Naive B cell (primary cell): ENCODE data around the gene CHCHD3. TPM values are rescaled to one million over a fixed set of nuclear protein-coding genes. Genes with fewer than 3 reads are reported as not detected.

Experiments used
- ATAC-seq, 2 donors: fragments of 150-1000 bp; cut with Tn5 transposase; 2 replicates each; pipeline ENCODE4 v1.10.0; 2021; ENCODE audit warnings: low read depth in 2 of 2, mild to moderate bottlenecking in 2 of 2, moderate library complexity in 2 of 2
- DNase-seq: peaks from one replicate; pipeline ENCODE4 v3.0.0; 2022
- H3K27ac Mint-ChIP-seq, 6 donors: one replicate each; pipeline ENCODE4 v1.8.0; 2020 to 2022; ENCODE audit warnings: mild to moderate bottlenecking in 6 of 6, mixed read lengths in 6 of 6, moderate library complexity in 5 of 6, inconsistent platforms in 2 of 6
- H3K27me3 Mint-ChIP-seq, 3 donors: one replicate each; pipeline ENCODE4 v1.8.0; 2021 to 2022; ENCODE audit warnings: mixed read lengths in 3 of 3, mild to moderate bottlenecking in 1 of 3
- H3K36me3 Mint-ChIP-seq, 2 donors: one replicate each; pipeline ENCODE4 v1.8.0; 2020 to 2022; ENCODE audit warnings: mixed read lengths in 2 of 2, inconsistent platforms in 1 of 2, mild to moderate bottlenecking in 1 of 2
- H3K4me1 Mint-ChIP-seq, 3 donors: one replicate each; pipeline ENCODE4 v1.8.0; 2020 to 2022; ENCODE audit warnings: mixed read lengths in 3 of 3, inconsistent platforms in 1 of 3, mild to moderate bottlenecking in 1 of 3, moderate library complexity in 1 of 3
- H3K4me3 Mint-ChIP-seq, 8 donors: one replicate each; pipeline ENCODE4 v1.8.0; 2020 to 2022; ENCODE audit warnings: mild to moderate bottlenecking in 8 of 8, mixed read lengths in 8 of 8, moderate library complexity in 8 of 8, inconsistent platforms in 2 of 8
- H3K9me3 Mint-ChIP-seq, 7 donors: one replicate each; pipeline ENCODE4 v1.8.0; 2020 to 2022; ENCODE audit warnings: mixed read lengths in 7 of 7, mild to moderate bottlenecking in 5 of 7, inconsistent platforms in 2 of 7, moderate library complexity in 1 of 7
- polyA plus RNA-seq, 6 donors: library from polyadenylated mRNA; unstranded; fragments of 300-500 nt; fragmentation: Illumina TruSeq; gene quantifications; one replicate each; pipeline ENCODE4 v1.2.3, GENCODE V29; 2021; ENCODE audit warnings: low read depth in 6 of 6

The CHCHD3 gene
- polyA plus RNA-seq, 6 donors from 2014 or later, result 56.4 to 97.0 (median 61.0) TPM

DNA sequence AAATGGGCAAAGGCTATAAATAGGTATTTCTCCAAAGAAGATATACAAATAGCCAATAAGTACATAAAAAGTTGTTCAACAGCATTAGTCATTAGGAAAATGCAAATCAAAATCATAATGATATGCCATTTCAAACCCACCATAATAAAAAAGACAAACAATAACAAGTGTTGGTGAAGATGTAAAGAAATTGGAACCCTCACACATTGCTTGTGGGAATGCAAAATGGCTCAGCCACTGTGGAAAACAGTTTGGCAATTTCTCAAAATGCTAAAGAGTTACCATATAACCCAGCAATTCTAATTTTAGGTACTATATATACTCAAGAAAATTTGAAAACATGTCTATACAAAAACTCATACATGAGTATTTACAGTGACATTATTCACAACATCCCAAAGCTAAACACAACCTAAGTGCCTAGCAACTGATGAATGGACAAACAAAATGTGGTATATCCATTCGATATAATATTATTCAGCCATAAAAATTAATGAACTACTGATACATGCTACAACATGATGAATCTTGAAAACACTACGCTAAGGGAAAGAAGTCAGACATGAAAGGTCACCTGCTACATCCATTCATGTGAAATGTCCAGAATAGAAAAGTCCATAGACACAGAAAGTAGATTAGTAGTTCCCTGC lies 55.6 kb downstream of the CHCHD3 start:
- DNase-seq, result no peak
- H3K27ac Mint-ChIP-seq, result no peak overlapping the region
- no peaks in the 10 kb centered on the region for H3K27me3 Mint-ChIP-seq
- peaks cover 0 to 5% (median 4%) of the 10 kb centered on the region in 7 donors for H3K9me3 Mint-ChIP-seq
- H3K36me3 Mint-ChIP-seq, result peaks cover 7% of the 10 kb centered on the region in 2 donors
- H3K4me3 Mint-ChIP-seq, result no peak overlapping the region
- H3K4me1 Mint-ChIP-seq, result peaks cover 8 to 15% (median 11%) of the 10 kb centered on the region in 3 donors
- ATAC-seq, result no peak

DNA sequence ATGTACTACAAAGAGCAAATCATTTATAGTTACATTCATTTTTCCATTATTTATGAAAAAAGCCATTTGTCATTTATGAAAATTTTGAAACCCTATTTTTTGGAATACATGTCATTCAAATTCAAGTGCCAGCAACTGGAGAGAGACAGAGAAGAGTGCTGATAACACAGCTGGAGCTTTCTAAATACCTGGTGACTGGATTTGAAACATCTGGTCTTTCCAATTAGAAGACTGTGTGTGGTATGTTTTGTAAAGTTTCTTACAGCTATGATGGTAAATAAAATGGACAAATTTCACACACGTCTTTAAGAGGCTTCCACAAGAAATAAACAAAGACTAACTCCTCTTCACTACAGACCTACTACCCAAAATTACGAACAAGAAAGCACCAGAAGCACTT lies 56.8 kb downstream of the CHCHD3 start:
- Mint-ChIP-seq H3K4me3 (no peak overlapping the region), H3K27me3 (no peaks in the 10 kb centered on the region), H3K9me3 (peaks cover 0 to 5% (median 4%) of the 10 kb centered on the region in 7 donors), H3K36me3 (peaks cover 7 to 8% of the 10 kb centered on the region in 2 donors), H3K4me1 (peaks cover 8 to 13% (median 9%) of the 10 kb centered on the region in 3 donors), H3K27ac (no peak overlapping the region)
- ATAC-seq (no peak), DNase-seq (no peak)

DNA sequence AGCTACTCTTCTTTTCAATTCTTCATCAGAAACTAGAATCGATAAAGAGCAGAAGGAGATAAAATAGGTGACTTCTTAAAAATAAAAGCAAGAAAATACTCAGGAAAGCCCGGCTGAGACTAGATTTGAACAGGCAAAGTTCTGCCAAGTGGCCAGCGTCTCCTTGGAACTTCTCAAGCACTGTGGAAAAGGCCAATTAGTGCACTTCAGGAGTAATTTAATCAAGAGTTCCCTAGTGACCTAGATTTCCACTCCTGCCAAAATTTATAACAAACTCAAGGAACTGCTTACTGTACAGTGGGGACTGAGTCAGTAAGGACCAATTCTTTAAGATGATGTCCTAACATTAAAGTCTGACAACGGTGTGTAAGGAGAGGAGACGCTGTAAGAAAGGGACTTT lies 57.3 kb downstream of the CHCHD3 start:
- Mint-ChIP-seq H3K27ac (no peak overlapping the region), H3K9me3 (peaks cover 0 to 5% (median 4%) of the 10 kb centered on the region in 7 donors), H3K4me3 (no peak overlapping the region), H3K27me3 (no peaks in the 10 kb centered on the region), H3K36me3 (peaks cover 4 to 12% of the 10 kb centered on the region in 2 donors), H3K4me1 (peaks cover 4 to 9% (median 6%) of the 10 kb centered on the region in 3 donors)
- ATAC-seq (no peak), DNase-seq (no peak)

DNA sequence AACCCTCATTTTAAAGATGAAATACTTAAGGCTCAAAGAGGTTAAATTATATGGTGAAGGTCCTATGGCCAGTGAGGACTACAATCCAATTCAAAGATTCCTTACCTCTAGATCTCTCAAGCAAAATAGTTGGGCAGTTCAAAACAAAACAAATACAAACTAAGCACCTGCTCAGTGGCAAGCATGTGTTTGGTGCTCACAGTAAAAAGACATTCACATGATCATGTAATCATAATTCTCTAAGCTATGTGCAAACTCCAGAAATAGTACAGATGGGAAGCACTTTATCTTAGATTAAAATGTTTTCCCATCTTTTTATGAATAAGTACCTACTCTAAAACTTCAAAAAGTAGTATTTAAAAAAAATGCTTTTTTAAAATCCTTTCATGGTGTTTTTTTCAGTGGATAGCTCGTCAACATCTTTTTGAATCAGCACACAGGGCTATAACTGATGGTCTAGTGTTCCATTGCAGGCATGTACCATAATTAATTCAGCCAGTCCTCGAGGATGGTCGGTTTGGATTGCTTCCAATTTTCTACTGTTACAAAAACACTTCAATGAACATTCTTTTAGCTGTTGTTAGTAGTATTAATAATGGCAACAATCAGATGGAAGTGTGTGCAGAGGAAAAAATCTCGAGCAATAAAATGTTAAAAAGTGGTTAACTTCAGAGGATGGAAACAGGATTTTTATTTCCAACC lies 58.4 kb downstream of the CHCHD3 start:
- Mint-ChIP-seq H3K27ac (no peak overlapping the region), H3K9me3 (peaks cover 0 to 5% (median 4%) of the 10 kb centered on the region in 7 donors), H3K4me1 (peaks cover 0 to 3% (median 0%) of the 10 kb centered on the region in 3 donors), H3K36me3 (peaks cover 0 to 16% of the 10 kb centered on the region in 2 donors), H3K4me3 (no peak overlapping the region), H3K27me3 (no peaks in the 10 kb centered on the region)
- no peak for DNase-seq
- no peak for ATAC-seq

DNA sequence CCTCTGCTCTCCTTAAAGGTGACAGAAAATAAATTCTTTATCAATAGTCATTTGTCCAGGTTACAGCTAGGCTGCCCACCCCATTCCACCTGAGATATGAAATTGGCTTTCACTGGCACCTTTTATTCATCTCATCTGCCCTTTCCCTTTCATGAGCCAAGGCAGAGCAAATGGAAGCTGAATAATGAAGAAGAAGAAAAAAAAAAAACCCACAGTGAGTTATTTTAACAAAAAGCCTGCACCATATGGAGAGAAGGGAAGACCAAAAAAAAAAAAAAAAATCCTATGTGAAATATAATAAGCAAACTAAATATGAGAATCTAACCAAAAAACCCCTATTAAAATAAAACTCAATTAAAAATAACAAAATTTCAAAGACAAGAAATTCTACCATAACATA lies 59.2 kb downstream of the CHCHD3 start:
- no peak overlapping the region for H3K4me3 Mint-ChIP-seq
- peaks cover 0 to 5% (median 4%) of the 10 kb centered on the region in 7 donors for H3K9me3 Mint-ChIP-seq
- ATAC-seq (no peak), DNase-seq (no peak)
- H3K4me1 Mint-ChIP-seq, result peaks cover 0 to 2% (median 0%) of the 10 kb centered on the region in 3 donors
- peaks cover 0 to 16% of the 10 kb centered on the region in 2 donors for H3K36me3 Mint-ChIP-seq
- no peak overlapping the region for H3K27ac Mint-ChIP-seq
- no peaks in the 10 kb centered on the region for H3K27me3 Mint-ChIP-seq

DNA sequence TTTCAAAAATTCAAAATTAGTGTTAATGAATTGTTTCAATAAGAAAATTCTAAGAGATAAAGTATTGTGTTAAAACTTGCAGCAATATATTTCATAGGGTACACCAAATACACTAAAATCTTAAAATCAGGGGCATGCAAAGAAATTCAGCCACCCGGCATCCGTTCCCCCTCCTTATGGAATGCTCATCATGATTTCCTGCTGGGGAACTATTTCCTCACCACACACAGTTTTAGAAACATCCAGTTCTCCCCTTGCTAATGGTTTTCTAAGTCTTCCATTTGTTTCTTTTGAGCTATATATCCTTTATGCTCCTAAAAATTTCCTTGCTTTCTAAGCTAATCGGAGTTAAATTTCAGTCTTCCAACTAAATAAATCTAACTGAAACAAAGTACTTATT lies 60.7 kb downstream of the CHCHD3 start:
- ATAC-seq, result no peak
- no peak for DNase-seq
- Mint-ChIP-seq H3K9me3 (no peaks in the 10 kb centered on the region), H3K36me3 (peaks cover 0 to 16% of the 10 kb centered on the region in 2 donors), H3K4me1 (peaks cover 0 to 11% (median 0%) of the 10 kb centered on the region in 3 donors), H3K27me3 (no peaks in the 10 kb centered on the region), H3K27ac (peak overlapping the region in 2 of 6 donors; percentile 16 to 83), H3K4me3 (no peak overlapping the region)

DNA sequence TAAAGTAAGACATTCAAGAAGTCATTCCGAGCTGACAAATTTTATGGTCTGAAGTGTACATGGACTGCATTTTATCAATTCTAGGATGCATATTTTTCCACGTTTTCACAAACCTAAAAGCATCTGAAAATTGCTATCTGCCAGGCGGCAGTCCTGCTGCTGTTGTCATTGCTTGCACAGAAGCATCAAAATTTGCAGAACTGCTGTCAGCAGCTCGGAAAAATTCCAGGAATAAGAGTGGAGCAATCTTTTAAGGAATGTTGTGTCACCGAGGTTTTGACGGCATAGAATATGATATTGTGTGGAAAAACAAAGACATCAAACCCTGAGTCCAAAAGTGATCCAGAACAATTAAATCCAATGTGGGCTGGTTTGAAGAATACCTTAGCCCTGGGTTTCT lies 61.4 kb downstream of the CHCHD3 start:
- no peak overlapping the region for H3K27ac Mint-ChIP-seq
- ATAC-seq (no peak), DNase-seq (no peak)
- no peaks in the 10 kb centered on the region for H3K27me3 Mint-ChIP-seq
- no peak overlapping the region for H3K4me3 Mint-ChIP-seq
- H3K9me3 Mint-ChIP-seq, result no peaks in the 10 kb centered on the region
- peaks cover 0 to 20% of the 10 kb centered on the region in 2 donors for H3K36me3 Mint-ChIP-seq
- H3K4me1 Mint-ChIP-seq, result peaks cover 0 to 15% (median 0%) of the 10 kb centered on the region in 3 donors

DNA sequence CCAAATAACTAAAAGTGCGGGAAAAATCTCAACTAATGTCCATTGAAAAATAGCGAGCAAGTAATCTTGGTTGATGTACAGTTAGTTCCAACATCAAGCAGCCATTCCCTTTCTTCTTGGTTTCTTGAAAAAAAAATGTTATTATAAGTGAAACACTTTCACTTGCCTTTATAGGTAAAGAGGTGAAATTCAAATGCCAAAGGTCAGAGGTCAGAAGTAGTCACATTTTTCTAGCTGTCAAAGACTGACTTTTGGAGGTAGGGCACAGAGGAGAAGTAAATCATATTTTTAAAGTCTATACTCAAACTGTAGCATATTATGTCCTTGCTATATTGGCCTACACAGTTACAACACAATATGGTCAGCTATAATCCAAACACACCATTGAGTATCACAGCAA lies 62.3 kb downstream of the CHCHD3 start:
- H3K4me3 Mint-ChIP-seq, result no peak overlapping the region
- H3K9me3 Mint-ChIP-seq, result no peaks in the 10 kb centered on the region
- no peak for ATAC-seq
- no peak overlapping the region for H3K27ac Mint-ChIP-seq
- H3K27me3 Mint-ChIP-seq, result no peaks in the 10 kb centered on the region
- DNase-seq, result no peak
- peaks cover 2 to 20% (median 4%) of the 10 kb centered on the region in 3 donors for H3K4me1 Mint-ChIP-seq
- H3K36me3 Mint-ChIP-seq, result peaks cover 0 to 23% of the 10 kb centered on the region in 2 donors

DNA sequence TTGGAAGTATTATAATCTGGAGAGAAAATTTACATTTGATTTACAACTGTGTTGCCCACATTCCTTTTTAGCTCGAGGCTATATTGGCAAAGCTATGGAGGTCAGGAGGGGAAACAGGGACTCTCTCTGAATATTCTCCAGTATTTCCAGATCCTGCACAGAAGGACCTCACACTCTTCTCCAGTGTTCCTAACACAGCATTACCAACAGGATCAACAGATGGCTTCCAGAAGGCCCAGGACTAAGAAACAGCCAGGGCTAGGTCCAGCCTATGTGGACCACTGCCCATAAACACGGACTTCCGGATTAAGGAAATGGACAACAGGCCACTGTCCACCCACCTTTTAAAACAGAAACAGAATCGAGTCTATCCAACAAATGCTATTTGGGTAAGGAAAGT lies 65.3 kb downstream of the CHCHD3 start:
- H3K27me3 Mint-ChIP-seq, result no peaks in the 10 kb centered on the region
- peaks cover 4 to 23% (median 7%) of the 10 kb centered on the region in 3 donors for H3K4me1 Mint-ChIP-seq
- H3K27ac Mint-ChIP-seq, result peak overlapping the region in 1 of 6 donors; percentile 49
- H3K9me3 Mint-ChIP-seq, result no peaks in the 10 kb centered on the region
- H3K4me3 Mint-ChIP-seq, result peak overlapping the region in 1 of 8 donors; percentile 40
- ATAC-seq (no peak), DNase-seq (no peak)
- peaks cover 0 to 19% of the 10 kb centered on the region in 2 donors for H3K36me3 Mint-ChIP-seq

DNA sequence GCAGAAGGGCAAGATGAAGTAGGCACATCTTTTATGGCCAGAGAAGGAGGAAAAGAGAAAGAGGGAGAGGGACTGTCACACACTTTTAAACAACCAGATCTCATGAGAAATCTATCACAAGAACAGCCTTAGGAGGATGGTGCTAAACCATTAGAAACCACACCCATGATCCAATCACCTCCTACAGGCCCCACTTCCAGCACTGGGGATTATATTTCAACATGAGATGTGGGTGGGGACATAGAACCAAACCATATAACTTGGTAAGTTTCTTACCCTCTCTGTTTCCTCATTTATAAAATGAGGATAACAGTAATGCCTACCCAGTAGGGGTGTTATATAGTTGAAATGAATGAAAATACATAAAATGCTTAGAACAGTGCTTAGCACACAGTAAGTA lies 66.0 kb downstream of the CHCHD3 start:
- peaks cover 0 to 21% of the 10 kb centered on the region in 2 donors for H3K36me3 Mint-ChIP-seq
- no peaks in the 10 kb centered on the region for H3K27me3 Mint-ChIP-seq
- peaks cover 4 to 23% (median 9%) of the 10 kb centered on the region in 3 donors for H3K4me1 Mint-ChIP-seq
- DNase-seq (no peak), ATAC-seq (no peak)
- H3K4me3 Mint-ChIP-seq, result no peak overlapping the region
- no peaks in the 10 kb centered on the region for H3K9me3 Mint-ChIP-seq
- H3K27ac Mint-ChIP-seq, result peak overlapping the region in 1 of 6 donors; percentile 52

DNA sequence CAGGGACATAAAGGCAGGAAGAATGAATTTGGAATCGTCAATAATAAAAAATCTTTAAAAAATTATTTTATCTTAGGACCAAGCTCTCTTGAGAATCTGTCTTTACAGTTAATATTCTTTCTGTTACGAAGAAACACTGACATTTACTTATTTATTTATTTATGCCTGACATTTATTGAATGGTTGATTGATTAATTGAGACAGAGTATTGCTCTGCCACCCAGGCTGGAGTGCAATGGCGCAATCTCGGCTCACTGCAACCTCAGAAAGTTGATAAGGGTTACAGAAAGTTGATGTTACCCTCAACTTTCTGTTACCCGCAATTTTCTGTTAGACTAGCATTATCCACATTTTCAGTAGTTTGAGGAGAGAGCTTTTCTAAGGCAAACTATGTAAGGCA lies 70.1 kb downstream of the CHCHD3 start:
- no peaks in the 10 kb centered on the region for H3K27me3 Mint-ChIP-seq
- DNase-seq, result no peak
- H3K4me3 Mint-ChIP-seq, result no peak overlapping the region
- no peak for ATAC-seq
- H3K36me3 Mint-ChIP-seq, result peaks cover 15 to 35% of the 10 kb centered on the region in 2 donors
- H3K9me3 Mint-ChIP-seq, result peaks cover 0 to 10% (median 4%) of the 10 kb centered on the region in 7 donors
- peak overlapping the region in 1 of 6 donors; percentile 66 for H3K27ac Mint-ChIP-seq
- peaks cover 6 to 35% (median 20%) of the 10 kb centered on the region in 3 donors for H3K4me1 Mint-ChIP-seq

DNA sequence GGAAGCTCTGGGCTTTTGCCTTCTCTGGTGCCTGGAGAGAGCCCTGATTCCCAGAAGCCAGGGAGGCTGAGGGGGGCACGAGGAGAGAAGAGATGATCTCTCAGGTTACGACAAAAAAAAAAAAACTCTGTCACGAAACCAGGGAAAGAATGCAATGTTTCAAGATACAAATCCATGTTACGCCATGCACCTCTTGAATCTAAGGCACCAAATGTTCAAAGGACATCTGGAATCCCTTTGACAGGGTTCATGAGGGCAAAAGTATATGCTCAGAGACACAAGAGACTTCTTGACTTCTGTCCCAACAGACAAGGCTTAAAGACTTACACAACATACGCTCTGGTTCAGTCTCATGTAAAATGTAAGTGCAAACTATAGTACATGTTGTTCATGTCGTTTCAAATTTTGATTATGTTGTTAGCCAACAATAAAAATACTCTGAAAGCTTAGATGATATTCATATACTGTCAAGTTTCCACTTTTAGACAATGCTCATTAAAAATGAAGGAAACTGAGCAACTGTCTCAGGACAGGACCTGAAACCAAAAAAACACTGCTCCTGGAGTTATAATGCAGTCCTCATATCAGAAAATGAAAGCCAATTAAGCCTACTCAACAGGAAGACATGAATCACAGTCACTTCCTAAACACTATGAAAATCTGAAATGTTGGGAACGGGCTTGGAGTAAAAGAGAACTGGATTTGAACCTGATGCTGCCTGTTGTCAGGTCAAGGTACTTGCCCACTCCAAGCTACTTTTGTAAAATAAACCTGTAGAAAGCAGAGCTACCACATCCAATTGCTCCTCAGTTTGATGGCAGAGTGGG lies 72.3 kb downstream of the CHCHD3 start:
- Mint-ChIP-seq H3K27ac (peak overlapping the region in 1 of 6 donors; percentile 47), H3K27me3 (no peaks in the 10 kb centered on the region), H3K9me3 (peaks cover 0 to 16% (median 4%) of the 10 kb centered on the region in 7 donors), H3K36me3 (peaks cover 18 to 33% of the 10 kb centered on the region in 2 donors), H3K4me3 (no peak overlapping the region), H3K4me1 (peaks cover 5 to 27% (median 16%) of the 10 kb centered on the region in 3 donors)
- ATAC-seq, result no peak
- no peak for DNase-seq

DNA sequence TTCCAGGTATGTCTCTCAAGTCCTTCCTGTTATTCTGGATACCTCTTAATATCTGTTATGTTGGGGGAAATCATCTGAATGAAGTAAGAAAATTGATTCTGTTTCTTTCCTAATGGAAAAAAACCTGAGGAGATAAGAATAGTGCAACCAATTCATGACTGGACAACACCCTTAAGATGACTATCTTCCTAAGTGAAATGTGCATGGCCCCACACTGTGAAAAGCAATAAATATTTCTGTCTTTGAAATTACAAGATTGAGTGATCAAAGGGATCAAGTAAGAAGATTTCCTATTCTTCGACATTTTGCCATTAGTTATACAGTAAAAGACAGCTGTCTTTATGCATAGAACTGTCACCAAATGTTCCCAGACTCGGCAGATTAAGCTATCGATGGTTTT lies 73.9 kb downstream of the CHCHD3 start:
- Mint-ChIP-seq H3K4me1 (peaks cover 7 to 35% (median 23%) of the 10 kb centered on the region in 3 donors), H3K36me3 (peaks cover 23 to 35% of the 10 kb centered on the region in 2 donors), H3K27ac (no peak overlapping the region), H3K4me3 (no peak overlapping the region), H3K9me3 (peaks cover 0 to 18% (median 6%) of the 10 kb centered on the region in 7 donors), H3K27me3 (no peaks in the 10 kb centered on the region)
- ATAC-seq (no peak), DNase-seq (no peak)
